Caco-2 (cell line): Measurements from ENCODE around the gene SCTR. TPM values are rescaled to one million over a fixed set of nuclear protein-coding genes. Genes with fewer than 3 reads are reported as not detected.

Experiments
- BruUV-seq: library from RNA; stranded (reverse); fragments of 400-500 nt; replicated peaks from 2 replicates; lab custom pipeline; 2021; lab: Mats Ljungman, UMichigan
- CTCF ChIA-PET: fragments of 300-600 bp; sonication (Branson Sonifier 250); formaldehyde crosslinking; loops from one replicate; lab custom pipeline; 2022; ENCODE audit warnings: antibody characterized with exemption; lab: Charles Lee
- POLR2A ChIA-PET: fragments of 300-600 bp; sonication (Branson Sonifier 250); formaldehyde crosslinking; loops from one replicate; lab custom pipeline; 2022; ENCODE audit warnings: antibody characterized with exemption; lab: Charles Lee
- DNase-seq, 2 experiments: peaks; one replicate each; pipeline versions ENCODE4 v3.0.0 to v3.0.0-alpha.2; 2020 to 2022
- H3K27me3 ChIP-seq: replicated peaks from 2 replicates; pipeline ENCODE4 v1.6.0; 2011; ENCODE audit warnings: low read length; ENCODE audit not compliant: control insufficient read depth, insufficient read depth
- H3K36me3 ChIP-seq: 2 replicates; pipeline ENCODE4 v1.5.1; 2011; ENCODE audit warnings: low read length; ENCODE audit not compliant: control insufficient read depth, insufficient read depth
- H3K4me1 ChIP-seq: fragments of 250-450 bp; sonication (Bioruptor Pico); 2 replicates; pipeline ENCODE4 v1.5.1; 2020; ENCODE audit warnings: mild to moderate bottlenecking
- H3K4me3 ChIP-seq: 2 replicates; pipeline ENCODE4 v1.5.1; 2011; ENCODE audit warnings: low read depth, mild to moderate bottlenecking, control low read depth, low read length
- H3K9me3 ChIP-seq: fragments of 250-450 bp; sonication (Bioruptor Pico); 2 replicates; pipeline ENCODE4 v1.5.1; 2020; ENCODE audit warnings: mild to moderate bottlenecking, moderate library complexity
- H3K27ac Mint-ChIP-seq: one replicate; pipeline ENCODE4 v1.8.0; 2022; ENCODE audit warnings: mixed read lengths; ENCODE audit not compliant: unreplicated experiment
- H3K27me3 Mint-ChIP-seq: one replicate; pipeline ENCODE4 v1.8.0; 2022; ENCODE audit warnings: mixed read lengths; ENCODE audit not compliant: insufficient read depth, unreplicated experiment
- H3K36me3 Mint-ChIP-seq: one replicate; pipeline ENCODE4 v1.8.0; 2022; ENCODE audit warnings: mild to moderate bottlenecking, mixed read lengths; ENCODE audit not compliant: insufficient read depth, unreplicated experiment
- H3K4me1 Mint-ChIP-seq: one replicate; pipeline ENCODE4 v1.8.0; 2022; ENCODE audit warnings: low read depth, mixed read lengths; ENCODE audit not compliant: unreplicated experiment
- H3K4me3 Mint-ChIP-seq: one replicate; pipeline ENCODE4 v1.8.0; 2022; ENCODE audit warnings: mild to moderate bottlenecking, moderate library complexity, mixed read lengths; ENCODE audit not compliant: unreplicated experiment
- H3K9me3 Mint-ChIP-seq: one replicate; pipeline ENCODE4 v1.8.0; 2022; ENCODE audit warnings: mixed read lengths; ENCODE audit not compliant: unreplicated experiment
- intact Hi-C: fragments of 100-400 bp; cut with micrococcal nuclease; formaldehyde crosslinking; loops from one replicate; pipeline ENCODE4 v1.10.0; 2022; ENCODE audit not compliant: unreplicated experiment
- total RNA-seq: library from RNA; stranded (reverse); gene quantifications from 2 replicates; pipeline ENCODE4 v1.2.3, GENCODE V29; 2022
- TF ChIP-seq, protein P1 (sequence below), 2 experiments: fragments of 200-600 bp in 1 of 2; IDR thresholded peaks; 1 replicate in 1 of 2; 2 replicates in 1 of 2; pipeline versions ENCODE4 v1.5.1 to v1.8.0; 2011 to 2022; ENCODE audit warnings: antibody characterized with exemption in 1 of 2, control low read depth in 1 of 2, inconsistent platforms in 1 of 2, low read depth in 1 of 2, low read length in 1 of 2, mild to moderate bottlenecking in 1 of 2, moderate library complexity in 1 of 2; ENCODE audit not compliant: insufficient read depth in 1 of 2, severe bottlenecking in 1 of 2, unreplicated experiment in 1 of 2

Gene SCTR
- total RNA-seq, 1 experiment from 2014 or later, result not detected

DNA sequence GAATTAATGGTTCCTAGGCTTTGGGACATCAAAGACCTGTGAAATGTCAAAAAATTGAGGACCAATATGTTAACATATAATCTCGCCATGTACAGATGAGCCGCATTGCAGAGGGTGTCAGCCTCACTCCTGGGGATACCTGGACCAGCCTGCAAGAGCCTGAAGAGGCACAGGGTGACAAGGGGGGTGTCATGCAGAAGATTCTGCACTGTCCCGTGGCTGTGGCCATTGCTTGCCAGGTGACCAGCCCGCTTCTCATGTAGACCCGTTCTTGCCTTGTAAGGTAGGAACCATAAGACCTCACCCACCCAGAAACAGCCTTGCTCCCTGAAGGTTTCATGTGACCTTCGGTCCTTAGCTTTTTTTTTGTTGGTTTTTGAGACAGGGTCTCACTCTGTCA lies 55.2 kb downstream of the SCTR start:
- H3K27ac Mint-ChIP-seq, result no peak overlapping the region
- H3K27me3 ChIP-seq, result no peaks in the 10 kb centered on the region
- no peaks in the 10 kb centered on the region for H3K4me1 Mint-ChIP-seq
- POLR2A ChIA-PET, result no interaction called here
- no peaks in the 10 kb centered on the region for H3K36me3 ChIP-seq
- CTCF ChIA-PET, result no interaction called here
- no peaks in the 10 kb centered on the region for H3K36me3 Mint-ChIP-seq
- H3K4me3 ChIP-seq, result no peak overlapping the region
- TF ChIP-seq, protein P1, sequence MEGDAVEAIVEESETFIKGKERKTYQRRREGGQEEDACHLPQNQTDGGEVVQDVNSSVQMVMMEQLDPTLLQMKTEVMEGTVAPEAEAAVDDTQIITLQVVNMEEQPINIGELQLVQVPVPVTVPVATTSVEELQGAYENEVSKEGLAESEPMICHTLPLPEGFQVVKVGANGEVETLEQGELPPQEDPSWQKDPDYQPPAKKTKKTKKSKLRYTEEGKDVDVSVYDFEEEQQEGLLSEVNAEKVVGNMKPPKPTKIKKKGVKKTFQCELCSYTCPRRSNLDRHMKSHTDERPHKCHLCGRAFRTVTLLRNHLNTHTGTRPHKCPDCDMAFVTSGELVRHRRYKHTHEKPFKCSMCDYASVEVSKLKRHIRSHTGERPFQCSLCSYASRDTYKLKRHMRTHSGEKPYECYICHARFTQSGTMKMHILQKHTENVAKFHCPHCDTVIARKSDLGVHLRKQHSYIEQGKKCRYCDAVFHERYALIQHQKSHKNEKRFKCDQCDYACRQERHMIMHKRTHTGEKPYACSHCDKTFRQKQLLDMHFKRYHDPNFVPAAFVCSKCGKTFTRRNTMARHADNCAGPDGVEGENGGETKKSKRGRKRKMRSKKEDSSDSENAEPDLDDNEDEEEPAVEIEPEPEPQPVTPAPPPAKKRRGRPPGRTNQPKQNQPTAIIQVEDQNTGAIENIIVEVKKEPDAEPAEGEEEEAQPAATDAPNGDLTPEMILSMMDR (IDR thresholded peaks at IDR 0.05; ENCODE audit: insufficient read depth in 1 of 2, low read depth in 1 of 2, low read length in 1 of 2, severe bottlenecking in 1 of 2, unreplicated experiment in 1 of 2), result no peak
- H3K4me3 Mint-ChIP-seq, result no peak overlapping the region
- no peaks in the 10 kb centered on the region for H3K27me3 Mint-ChIP-seq
- BruUV-seq, result no TSS peak
- no peaks in the 10 kb centered on the region for H3K9me3 ChIP-seq
- H3K4me1 ChIP-seq, result no peaks in the 10 kb centered on the region; the same call in 1 of the 2 replicates
- intact Hi-C loops, result no loop called here
- no peaks in the 10 kb centered on the region for H3K9me3 Mint-ChIP-seq
- DNase-seq, result no peak

GRCh38 chr2:119468154-119468955 lies 55.9 kb downstream of the SCTR start:
- Mint-ChIP-seq H3K9me3 (no peaks in the 10 kb centered on the region), H3K27ac (no peak overlapping the region), H3K27me3 (no peaks in the 10 kb centered on the region), H3K36me3 (no peaks in the 10 kb centered on the region), H3K4me1 (no peaks in the 10 kb centered on the region), H3K4me3 (no peak overlapping the region)
- no peaks in the 10 kb centered on the region for H3K9me3 ChIP-seq
- H3K27me3 ChIP-seq, result no peaks in the 10 kb centered on the region
- no peak overlapping the region for H3K4me3 ChIP-seq
- intact Hi-C loops, result no loop called here
- ChIA-PET CTCF (no interaction called here), POLR2A (no interaction called here)
- no peak for DNase-seq
- no TSS peak for BruUV-seq
- TF ChIP-seq, protein P1 (IDR thresholded peaks at IDR 0.05; ENCODE audit: insufficient read depth in 1 of 2, low read depth in 1 of 2, low read length in 1 of 2, severe bottlenecking in 1 of 2, unreplicated experiment in 1 of 2), result no peak
- no peaks in the 10 kb centered on the region for H3K36me3 ChIP-seq
- no peaks in the 10 kb centered on the region; the same call in 1 of the 2 replicates for H3K4me1 ChIP-seq

- no peak overlapping the region for H3K4me3 ChIP-seq
- intact Hi-C loops, result no loop called here
- Mint-ChIP-seq H3K36me3 (no peaks in the 10 kb centered on the region), H3K9me3 (no peaks in the 10 kb centered on the region), H3K27ac (no peak overlapping the region), H3K27me3 (no peaks in the 10 kb centered on the region), H3K4me1 (no peaks in the 10 kb centered on the region), H3K4me3 (no peak overlapping the region)
- H3K9me3 ChIP-seq, result no peaks in the 10 kb centered on the region
- POLR2A ChIA-PET, result no interaction called here
- no peaks in the 10 kb centered on the region for H3K4me1 ChIP-seq
- no TSS peak for BruUV-seq
- no peaks in the 10 kb centered on the region for H3K36me3 ChIP-seq
- no peak for DNase-seq
- TF ChIP-seq, protein P1 (IDR thresholded peaks at IDR 0.05; ENCODE audit: insufficient read depth in 1 of 2, low read depth in 1 of 2, low read length in 1 of 2, severe bottlenecking in 1 of 2, unreplicated experiment in 1 of 2), result no peak
- H3K27me3 ChIP-seq, result no peaks in the 10 kb centered on the region
- CTCF ChIA-PET, result no interaction called here
Measured at GRCh38 chr2:119466373-119466772, 57.9 kb downstream of the SCTR start.
